Activated T-cell treated with anti-CD3 and anti-CD28 coated beads, Interleukin-2, amount 50 U/mL, for 1 hour (primary cell): ENCODE results near the gene NSUN2.
"Not testable (repeated sequence)": the region's sequence is repeated elsewhere in the genome, so short reads cannot be mapped to it uniquely, and the experiment has no call there.

Source experiments
- DNase-seq: peaks from one replicate; pipeline ENCODE4 v3.0.0-alpha.2; 2020

Gene NSUN2

DNA sequence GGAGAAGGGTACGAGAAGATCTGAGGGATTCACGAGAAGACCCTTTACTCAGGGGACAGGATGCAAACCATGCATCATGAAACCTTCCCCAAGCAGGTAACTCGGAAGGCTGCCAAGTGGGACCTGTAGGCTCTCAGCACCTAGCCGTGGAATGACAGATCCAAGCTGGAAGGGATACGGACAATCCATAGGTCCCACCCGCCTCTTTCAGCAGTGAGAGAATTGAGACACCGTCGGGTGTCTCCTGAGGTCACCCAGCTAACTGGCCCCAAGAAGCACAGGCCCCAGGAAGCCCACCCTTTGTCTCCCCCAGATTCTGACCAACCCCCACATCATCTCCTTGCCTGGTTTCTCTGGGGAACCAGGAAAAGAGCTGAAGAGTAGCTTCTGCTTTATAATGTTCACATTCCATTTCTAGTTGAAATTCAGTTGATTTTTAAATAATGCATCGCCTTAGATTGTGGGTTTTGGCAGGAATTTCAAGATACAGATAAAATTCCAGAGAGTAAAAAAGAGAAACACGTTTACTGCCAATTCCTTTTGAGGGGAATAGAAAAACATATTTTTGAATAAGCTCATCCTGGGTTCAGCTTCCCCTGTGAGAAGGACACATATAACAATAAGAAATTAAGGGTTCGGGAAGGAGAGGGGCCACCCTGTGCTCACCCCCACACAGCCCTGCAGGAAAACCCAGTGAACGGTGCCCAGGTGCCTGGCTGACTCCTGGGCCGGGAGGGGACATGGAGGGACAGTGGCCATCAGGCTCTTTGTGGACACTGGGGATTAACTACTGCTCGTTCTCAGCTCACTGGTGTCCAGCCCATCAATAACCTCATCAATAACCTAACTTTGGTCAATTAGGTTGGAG lies 51.1 kb downstream of the NSUN2 start:
- no peak for DNase-seq

DNA sequence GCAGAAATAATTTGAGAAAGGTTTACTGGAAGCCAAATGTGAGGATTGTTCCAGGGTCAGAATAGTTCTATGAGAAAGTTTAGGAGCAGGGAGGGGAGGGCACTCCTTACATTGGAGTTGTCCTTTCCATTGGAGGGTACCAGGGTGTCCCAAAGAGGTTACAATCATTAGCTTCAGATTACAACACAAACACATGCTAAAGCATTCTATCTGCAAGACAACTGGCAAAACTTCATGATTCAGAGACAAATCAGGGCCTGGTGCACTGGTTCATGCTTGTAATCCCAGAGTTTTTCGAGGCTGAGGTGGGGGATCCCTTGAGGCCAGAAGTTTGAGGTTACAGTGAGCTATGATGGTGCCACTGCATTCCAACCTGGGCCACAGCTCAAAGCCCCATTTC lies 51.8 kb downstream of the NSUN2 start:
- DNase-seq = no peak

DNA sequence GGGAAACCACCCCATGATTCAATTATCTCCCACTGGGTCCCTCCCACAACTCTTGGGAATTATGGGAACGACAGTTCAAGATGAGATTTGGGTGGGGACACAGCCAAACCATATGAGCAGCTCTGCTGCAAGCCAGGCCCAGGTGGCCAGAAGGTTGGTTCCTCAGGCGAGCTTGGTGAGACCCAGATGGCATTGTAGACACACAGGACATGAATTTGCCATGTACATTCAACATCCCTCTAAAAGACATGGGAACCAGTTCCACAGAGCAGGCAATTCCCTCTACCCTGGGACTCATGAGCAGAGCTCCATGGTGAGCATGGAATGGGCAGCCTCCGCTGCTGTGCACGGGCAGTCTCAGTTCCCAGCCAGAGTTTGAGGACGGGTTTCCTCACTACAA lies 53.3 kb downstream of the NSUN2 start:
- DNase-seq = no peak

DNA sequence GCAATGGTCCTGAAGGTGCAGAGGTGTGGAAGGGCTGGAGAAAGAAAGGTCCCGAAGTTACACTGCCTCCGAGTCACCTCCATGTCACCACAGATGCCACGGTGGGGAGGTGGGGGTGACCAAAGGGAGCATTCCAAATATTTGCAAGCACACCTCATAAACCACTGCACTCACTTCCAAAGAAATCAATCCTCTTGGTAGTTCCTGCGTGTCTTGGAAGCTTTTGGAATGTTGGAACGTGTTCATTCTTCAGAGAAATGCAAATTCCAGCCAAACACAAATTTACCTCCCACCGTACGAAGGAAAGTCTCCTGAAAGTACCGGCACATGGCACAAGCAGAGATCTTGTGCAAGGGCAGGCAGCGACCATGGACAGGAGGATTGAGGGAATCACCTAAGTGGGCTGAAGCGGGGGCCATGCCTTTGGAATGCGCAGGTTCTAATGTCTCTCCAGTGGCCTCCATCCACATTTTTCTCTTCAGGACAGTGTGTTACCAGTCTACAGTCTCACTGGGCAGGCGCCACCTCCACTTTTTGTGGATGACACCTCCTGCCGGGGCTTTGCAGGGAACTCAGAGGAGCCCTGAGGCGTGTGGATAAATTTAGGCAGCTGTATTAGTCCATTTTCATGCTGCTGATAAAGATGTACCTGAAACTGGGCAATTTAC lies 54.0 kb downstream of the NSUN2 start:
- no peak for DNase-seq

DNA sequence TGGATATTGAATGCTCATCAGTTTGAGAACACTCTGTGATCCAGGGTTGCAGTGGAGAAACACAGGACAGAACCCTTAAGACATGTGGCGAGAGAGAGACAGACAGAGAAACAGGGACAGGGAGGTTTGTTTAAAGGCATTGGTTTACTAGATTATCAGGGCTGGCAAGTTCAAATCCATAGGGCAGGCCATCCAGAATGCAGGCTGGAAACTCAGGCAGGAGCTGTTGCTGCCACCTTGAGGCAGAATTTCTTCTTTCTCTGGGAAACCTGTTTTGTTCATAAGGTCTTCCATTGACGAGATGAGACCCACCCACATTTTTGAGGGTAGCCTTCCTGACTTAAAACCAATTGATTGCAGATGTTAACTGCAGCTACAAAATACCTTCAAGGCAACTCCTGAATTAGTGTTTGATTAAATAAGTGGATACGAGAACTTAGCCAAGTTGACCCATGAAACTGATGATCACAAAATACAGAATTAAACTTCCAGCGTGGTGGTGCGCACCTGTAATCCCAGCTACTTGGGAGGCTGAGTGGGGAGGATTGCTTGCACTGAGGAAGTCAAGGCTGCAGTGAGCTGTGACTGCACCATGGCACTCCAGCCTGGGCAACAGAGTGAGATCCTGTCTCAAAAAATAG lies 55.9 kb downstream of the NSUN2 start:
- DNase-seq = no peak

DNA sequence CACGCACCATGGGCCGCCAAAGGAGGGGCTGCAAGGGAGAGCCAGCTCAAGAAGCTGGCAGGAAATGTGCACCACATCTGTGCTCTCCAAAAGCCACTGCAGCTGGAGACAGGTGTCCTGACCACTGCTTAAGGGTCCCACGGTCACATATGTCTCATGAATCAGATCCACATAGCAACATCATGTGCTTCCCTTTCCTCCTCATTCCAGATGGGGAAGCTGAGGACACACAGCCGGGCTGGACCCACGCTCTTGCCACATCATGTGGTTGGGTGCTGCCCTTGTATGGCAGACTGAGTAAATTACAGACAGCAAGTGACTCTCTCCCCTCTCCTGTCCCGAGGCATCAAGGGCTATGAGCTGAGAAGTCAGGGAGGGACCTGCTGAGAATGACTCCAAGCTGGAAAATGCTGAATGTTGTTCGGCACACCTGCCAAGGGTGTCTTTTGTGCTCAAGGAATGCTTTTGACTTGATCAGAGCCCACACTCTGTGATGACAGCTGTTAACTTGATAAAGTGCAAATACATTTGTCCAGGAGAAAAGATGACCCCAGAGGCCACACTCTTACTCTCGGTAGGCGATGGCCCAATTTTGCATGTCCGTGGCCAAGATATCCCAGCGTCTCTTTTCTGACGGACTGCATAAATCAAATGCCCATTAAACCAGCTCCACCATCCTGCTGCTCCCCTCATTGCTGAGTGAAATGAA lies 58.2 kb downstream of the NSUN2 start:
- DNase-seq = no peak

DNA sequence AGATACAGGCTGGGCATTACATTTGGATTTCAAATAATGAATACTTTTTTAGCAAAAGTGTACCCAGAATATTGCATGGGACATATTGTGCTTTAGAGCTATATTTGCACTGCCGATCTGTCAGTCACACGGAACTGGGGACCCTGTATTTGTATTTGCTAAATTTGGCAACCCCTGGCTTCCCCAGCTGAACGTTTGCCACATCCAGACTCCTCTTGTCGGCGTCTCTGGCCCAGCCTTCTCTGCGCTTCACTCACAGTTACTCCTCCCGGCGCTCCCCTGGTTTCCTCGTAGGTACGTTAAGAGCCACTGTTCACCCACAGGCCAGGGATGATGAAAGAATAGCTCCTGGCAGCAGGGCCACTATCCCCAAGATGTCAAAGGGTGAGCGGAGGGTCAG lies 58.7 kb downstream of the NSUN2 start:
- no peak for DNase-seq

DNA sequence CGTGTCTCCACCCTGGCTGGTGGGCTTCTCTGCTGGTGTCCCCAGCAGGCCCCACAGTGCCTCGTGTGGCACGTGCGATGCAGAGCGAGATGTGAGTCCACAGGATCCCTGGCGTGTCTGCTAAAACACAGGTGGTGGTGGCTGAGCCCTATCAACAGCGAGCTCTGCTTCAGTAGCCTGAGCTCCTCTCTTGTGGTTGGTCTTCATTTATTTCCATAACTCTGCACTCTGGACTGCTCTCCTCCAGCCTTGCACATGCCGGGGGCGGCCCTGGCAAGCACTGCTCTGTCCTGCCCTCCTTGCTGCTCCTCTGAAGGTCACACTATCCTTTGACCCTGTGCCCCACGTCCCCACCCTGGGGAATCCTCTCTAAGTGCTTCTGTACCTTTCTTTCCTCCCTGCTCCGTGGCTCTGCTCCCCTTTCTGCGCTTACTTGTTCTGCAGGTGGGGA lies 59.2 kb downstream of the NSUN2 start:
- DNase-seq = no peak

DNA sequence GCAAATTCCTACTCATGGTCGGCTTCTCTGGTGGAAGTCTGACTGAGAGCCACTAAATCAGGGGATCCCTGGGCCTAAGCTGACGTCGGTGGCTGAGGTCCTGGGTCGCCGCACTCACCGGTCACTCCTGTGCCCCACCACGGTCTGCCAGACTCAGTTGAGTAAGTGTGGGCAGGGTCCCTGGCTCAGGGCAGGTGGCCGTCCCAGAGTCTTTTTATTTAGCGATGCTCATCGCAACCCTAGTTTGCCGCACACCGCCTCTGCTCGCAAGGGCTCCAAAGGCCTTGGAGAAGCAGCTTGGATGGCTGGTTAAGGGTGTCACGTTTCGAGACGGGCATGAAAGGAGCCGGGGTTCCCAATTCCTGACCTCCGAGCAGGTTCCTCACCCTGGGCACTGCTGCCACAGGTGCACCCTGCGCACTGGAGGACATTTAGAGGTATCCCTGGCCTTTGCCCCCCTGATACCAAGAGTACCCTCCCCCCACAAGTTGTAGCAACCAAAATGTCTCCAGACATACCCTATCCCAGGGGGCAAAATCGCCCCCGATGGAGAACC lies 59.9 kb downstream of the NSUN2 start:
- DNase-seq = no peak

DNA sequence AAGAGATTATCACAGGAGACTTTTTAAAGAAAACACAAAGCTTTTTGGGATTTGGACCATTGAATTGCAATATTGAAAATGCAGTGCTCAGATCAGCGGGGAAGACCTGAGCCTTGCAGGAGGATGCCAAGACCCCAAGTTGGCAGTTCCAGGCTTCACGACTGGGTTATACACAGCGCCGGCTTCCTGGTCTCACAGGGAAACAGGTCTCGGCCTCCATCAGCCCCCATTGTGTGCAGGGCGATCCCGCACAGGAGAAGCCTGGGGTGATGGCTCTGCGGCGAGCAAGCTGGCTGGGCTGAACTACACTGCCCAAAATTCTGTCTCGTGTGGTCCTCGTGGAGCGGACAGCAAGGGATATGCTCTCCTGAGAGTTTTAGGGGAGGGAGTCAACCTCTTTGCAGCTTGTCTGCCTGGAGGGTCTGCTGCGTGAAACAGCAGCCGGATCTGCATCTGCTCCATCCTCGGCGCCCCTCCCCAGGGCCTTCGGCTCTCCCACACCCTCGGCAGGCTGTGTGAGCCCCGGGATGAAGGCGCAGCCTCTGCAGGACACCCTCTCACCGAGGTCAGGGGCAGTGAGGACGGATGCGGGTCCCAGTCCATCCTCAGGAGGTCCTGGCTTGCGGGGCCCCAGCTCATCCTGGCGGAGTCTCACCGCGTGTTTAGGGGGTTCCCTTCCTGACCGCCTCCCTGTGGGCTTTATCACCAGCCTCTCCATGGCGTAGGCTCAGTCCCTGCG lies 60.6 kb downstream of the NSUN2 start:
- DNase-seq = no peak

DNA sequence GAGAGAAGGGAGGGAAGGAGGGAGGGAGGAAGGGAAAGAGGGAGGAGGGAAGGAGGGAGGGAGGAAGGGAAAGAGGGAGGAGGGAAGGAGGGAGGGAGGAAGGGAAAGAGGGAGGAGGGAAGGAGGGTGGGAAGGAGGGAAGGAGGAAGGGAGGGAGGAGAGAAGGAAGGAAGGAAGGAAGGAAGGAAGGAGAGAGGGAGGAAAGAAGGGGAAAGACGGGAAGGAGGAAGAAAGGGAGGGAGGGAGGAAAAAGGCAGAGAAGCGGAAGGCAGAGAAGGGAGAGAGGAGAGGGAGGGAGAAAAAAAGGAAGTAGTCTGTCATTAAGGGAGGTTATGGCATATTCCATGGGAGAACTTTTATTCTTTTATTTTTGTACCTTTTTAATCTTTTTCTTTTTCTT lies 61.2 kb downstream of the NSUN2 start:
- DNase-seq = not testable (repeated sequence)

DNA sequence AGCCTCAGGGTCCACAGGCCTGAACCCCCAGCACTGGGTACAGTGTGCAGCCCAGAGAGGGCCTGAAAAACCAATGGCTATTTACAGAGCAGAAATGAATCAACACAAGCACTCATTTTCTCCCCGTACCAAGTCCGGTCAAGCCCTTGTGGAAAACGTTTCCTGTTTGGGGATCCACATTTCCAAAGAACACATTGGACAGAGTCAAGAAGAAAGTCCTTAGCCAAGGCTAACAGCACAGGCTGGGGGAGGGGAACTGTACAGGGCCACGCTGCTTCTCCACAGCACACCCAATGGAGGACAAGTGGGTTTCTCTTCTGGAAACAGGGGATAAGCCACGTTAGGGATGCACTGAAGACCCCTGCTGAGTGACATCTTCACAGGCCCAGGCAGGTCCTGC lies 62.3 kb downstream of the NSUN2 start:
- DNase-seq = no peak

DNA sequence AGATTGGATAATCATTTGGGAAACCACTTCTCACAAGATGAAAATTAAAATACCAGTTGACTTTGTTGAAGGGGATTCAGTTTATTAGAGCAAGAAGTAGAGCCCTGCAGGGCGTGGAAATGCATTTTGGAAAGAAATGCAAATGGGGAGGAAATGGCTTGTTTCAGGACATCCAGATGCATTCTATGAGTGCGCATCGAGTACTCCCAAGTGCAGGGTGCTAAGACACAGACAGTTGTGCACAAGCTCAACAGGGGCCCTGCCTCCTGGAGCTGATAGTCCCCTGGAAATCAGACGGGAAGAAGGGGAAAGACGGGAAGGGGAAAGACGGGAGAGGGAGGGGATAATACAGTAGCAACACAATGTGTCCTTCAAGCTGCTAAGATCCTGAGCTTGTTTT lies 64.0 kb downstream of the NSUN2 start:
- no peak for DNase-seq

DNA sequence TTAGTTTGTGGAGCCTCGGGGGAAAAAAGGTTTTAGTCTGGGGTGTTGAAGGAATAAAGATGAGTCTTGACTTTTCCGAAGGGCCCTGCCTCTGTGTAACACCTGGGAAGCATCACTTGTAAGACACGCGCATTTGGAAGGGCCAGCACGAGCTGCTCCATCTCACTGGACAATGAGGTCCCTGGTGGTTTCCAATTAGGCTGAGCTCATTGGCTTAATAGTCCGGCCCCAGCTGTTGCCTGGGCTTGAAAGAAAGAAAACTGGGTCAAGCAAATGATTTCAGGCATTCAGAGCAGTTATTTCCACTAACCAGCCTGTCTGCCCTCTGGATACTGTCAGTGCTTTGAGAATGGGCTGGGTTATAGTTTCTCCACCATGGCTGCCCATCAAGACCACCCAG lies 64.5 kb downstream of the NSUN2 start:
- DNase-seq = no peak

DNA sequence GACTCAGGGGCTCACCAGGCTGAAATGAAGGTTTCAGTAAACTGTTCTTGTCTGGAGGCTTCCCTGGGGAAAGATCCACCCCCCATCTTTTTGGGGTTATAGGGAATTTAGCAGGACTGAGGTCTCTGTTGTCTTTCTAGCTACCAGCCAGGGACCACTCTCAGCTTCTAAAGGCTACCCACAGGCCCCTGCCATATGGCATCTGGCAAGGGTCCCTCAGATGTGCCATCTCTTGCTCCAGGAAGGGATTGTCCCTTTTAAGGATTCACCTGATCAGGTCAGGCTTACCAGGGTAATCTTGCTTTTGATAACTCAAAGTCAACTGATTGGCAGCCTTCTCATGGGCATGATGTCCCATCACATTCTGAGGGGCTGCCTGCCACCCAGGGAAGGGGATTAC lies 65.0 kb downstream of the NSUN2 start:
- no peak for DNase-seq

DNA sequence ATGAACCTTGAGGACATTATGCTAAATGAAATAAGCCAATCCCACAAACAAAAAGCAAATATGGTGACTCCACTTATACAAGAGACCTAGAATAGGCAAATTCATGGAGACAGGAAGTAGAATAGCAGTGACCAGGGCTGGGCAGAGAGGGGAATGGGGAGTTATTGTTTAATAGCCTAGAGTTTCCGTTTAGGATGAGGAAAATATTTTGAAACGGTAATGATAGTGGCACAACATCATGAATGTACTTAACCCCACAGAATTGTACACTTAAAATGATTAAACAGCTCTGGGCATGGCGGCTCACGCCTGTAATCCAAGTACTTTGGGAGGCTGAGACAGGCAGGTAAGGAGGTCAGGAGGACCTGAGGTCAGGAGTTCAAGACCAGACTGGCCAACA lies 65.8 kb downstream of the NSUN2 start:
- DNase-seq = no peak

DNA sequence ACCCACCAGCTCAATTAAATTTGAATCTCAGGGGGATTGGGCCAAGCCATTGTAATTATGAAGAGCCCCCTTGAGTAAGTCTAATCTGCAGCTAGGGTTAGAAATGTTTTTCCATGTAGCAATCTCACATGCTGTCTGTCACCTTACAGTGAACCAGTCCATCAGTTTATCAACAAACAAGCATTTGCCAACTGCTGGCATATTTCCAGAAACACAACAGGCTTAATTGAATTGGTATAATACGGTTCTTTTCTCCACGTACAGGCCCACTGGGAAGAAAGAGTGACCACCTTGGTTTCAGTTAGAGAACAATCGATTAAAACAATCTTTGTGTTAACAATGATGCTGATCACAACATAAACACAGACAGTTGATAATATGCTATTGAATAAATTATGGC lies 67.4 kb downstream of the NSUN2 start:
- no peak for DNase-seq

DNA sequence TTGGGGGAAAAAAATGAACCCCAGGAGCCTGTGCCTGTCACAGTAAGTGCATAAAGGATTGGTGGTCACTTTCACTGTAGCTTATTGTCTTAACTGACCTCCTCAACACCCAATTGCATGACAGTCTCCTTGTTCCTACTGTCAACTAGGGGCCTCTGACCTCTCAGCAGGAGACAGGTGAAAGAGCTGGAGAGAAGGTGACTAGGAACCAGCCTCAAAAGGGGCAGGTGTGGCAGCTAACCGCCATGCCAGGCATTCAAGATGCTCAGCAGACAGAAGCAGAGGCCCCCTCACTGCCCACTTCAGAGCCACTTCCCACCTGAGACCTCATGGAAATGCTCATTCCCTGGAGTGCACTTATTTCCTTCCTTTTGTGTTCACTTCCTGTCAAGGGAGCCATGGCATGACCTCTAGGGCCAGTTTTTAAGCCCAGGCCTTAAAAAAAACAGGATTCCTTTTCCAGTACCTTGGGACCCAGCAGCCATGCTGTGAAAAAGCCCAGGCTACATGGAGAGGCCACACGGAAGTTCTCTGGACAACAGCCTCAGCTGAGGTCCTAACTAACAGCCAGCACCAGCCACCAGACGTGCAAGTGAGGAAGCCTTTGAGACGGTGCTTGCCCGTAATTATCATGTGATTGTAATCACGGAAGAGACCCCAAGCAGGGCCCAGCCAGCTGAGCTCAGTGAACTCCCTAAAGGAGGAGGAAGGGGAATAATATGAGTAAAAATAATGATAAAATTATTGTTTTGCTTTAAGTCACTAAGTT lies 74.9 kb downstream of the NSUN2 start:
- DNase-seq = no peak

DNA sequence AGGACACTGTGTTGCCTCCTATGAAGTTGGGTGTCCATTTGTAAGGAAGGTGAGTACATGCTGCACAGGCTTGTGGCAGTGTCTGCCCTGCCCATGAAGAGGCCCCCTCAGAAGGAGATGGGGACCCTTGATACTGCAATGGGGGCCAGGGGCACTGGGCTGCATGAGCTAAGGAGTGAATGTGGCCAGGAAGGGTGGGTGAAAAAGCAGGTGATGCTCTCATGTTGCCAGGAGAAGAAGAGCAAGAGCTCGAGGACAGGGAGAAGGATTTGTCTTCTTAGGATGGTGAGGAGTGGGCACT lies 76.1 kb downstream of the NSUN2 start:
- no peak for DNase-seq

DNA sequence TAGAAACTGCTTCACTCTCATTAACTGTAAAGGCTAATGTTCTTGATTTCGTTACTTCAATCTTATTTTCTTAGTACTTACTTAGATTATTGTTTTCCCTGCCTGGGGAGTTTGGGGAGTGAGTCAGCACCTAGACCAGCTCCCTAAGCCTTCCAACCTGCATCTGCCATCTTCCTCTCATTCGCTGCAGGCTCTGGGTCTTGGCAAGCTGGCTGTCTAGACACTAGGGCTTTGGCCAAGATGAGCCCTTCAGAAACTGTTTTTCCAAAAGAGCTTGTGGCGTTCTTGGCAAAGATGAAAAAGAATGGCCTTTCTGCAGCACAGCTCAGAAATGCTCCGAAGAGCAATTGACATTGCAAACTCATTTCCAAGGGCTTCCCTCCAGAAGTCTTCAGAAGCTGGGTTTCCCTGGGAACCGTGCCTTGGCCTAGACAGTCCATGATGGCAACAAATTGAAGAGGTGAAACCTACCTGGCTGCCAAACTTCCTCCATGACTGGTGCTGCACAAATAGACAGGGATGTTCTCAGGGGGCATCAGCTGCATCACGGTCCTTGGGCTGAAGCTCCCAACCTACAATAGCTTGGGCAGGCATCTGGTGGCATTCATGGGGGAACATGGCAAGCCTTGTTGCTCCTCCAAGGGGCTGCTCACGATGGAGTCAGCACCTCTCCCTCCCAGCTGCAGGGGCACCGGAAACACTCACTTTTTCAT lies 76.6 kb downstream of the NSUN2 start:
- no peak for DNase-seq

DNA sequence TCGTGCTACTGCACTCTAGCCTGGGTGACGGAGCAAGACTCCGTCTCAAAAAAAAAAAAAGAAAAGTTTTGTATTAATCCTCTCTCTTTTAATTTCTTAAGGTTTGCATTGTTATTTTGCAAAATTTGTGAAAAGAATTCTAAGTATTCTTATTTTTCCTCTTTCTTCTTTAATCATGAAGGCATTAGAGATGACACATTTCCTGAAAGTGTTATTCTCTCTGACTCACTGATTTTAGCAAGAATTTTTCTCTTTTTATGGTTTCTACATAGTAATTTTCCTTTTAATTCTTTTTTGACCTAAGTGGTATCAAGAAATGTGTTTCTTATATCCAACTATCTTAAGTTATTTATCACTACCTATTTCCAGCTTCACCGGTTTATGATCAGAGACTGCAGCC lies 78.0 kb downstream of the NSUN2 start:
- no peak for DNase-seq
